IMR-90 (cell line): ENCODE results near the gene AHCTF1. TPM values are rescaled to one million over a fixed set of nuclear protein-coding genes. Genes with fewer than 3 reads are reported as not detected.

ENCODE experiments used
- ATAC-seq: fragments of 200-7000 bp; cut with Tn5 transposase; 2 replicates; pipeline ENCODE4 v1.9.1; 2020; ENCODE audit warnings: low read depth, mild to moderate bottlenecking, moderate library complexity
- BruUV-seq: library from RNA; stranded (reverse); fragments of 400-500 nt; replicated peaks from 2 replicates; lab custom pipeline; 2021; lab: Mats Ljungman, UMichigan
- CTCF ChIA-PET: fragments of 300-600 bp; formaldehyde crosslinking; extraction: SDS; loops from one replicate; lab custom pipeline; 2021; ENCODE audit warnings: antibody characterized with exemption; lab: Yijun Ruan, JAX
- POLR2A ChIA-PET: fragments of 300-600 bp; sonication (Branson Sonifier 250); formaldehyde crosslinking; loops from one replicate; lab custom pipeline; 2022; ENCODE audit warnings: antibody characterized with exemption; ENCODE audit not compliant: unreplicated experiment; lab: Charles Lee
- DNase-seq: peaks from one replicate; pipeline ENCODE4 v3.0.0; 2013
- H2AFZ ChIP-seq: replicated peaks from 2 replicates; pipeline ENCODE3; 2013; ENCODE audit warnings: low read length, mild to moderate bottlenecking; ENCODE audit not compliant: poor library complexity
- H2AK5ac ChIP-seq: 2 replicates; pipeline ENCODE4 v1.6.1; 2013; ENCODE audit warnings: low read depth, low read length, inconsistent platforms
- H2AK9ac ChIP-seq: replicated peaks from 2 replicates; pipeline ENCODE3; 2013; ENCODE audit warnings: mild to moderate bottlenecking, low read depth, low read length, moderate library complexity; ENCODE audit not compliant: poor library complexity
- H2BK120ac ChIP-seq: 2 replicates; pipeline ENCODE4 v1.6.1; 2013; ENCODE audit warnings: low read depth, low read length, inconsistent platforms
- H2BK15ac ChIP-seq: 3 replicates; pipeline ENCODE4 v1.6.1; 2013; ENCODE audit warnings: low read depth, low read length, inconsistent platforms
- H2BK20ac ChIP-seq: 2 replicates; pipeline ENCODE4 v1.6.1; 2013; ENCODE audit warnings: low read depth, mild to moderate bottlenecking, inconsistent platforms, low read length, moderate library complexity
- H2BK5ac ChIP-seq: 2 replicates; pipeline ENCODE4 v1.6.1; 2013; ENCODE audit warnings: mild to moderate bottlenecking, low read depth, low read length, inconsistent platforms; ENCODE audit not compliant: poor library complexity, severe bottlenecking
- H3K14ac ChIP-seq: replicated peaks from 2 replicates; pipeline ENCODE4 v1.6.1; 2013; ENCODE audit warnings: low read depth, low read length, inconsistent platforms
- H3K18ac ChIP-seq: 2 replicates; pipeline ENCODE4 v1.6.1; 2013; ENCODE audit warnings: low read depth, low read length, control low read depth
- H3K23ac ChIP-seq: 2 replicates; pipeline ENCODE4 v1.6.1; 2013; ENCODE audit warnings: low read depth, low read length, inconsistent platforms
- H3K27ac ChIP-seq: 2 replicates; pipeline ENCODE4 v1.5.1; 2013; ENCODE audit warnings: mild to moderate bottlenecking, control low read depth, low read length; ENCODE audit not compliant: insufficient read depth
- H3K27me3 ChIP-seq: 2 replicates; pipeline ENCODE4 v1.6.1; 2013; ENCODE audit warnings: low read length; ENCODE audit not compliant: control insufficient read depth, insufficient read depth
- H3K36me3 ChIP-seq: 2 replicates; pipeline ENCODE4 v1.6.1; 2013; ENCODE audit warnings: low read length, mixed read lengths; ENCODE audit not compliant: control insufficient read depth, insufficient read depth
- H3K4ac ChIP-seq: 2 replicates; pipeline ENCODE4 v1.6.1; 2013; ENCODE audit warnings: low read depth, low read length, inconsistent platforms
- H3K4me1 ChIP-seq: 2 replicates; pipeline ENCODE4 v1.6.1; 2013; ENCODE audit warnings: low read length, mixed read lengths; ENCODE audit not compliant: control insufficient read depth, insufficient read depth
- H3K4me2 ChIP-seq: 2 replicates; pipeline ENCODE4 v1.6.1; 2013; ENCODE audit warnings: low read depth, mild to moderate bottlenecking, control low read depth, low read length, moderate library complexity
- H3K4me3 ChIP-seq: 2 replicates; pipeline ENCODE4 v1.5.1; 2013; ENCODE audit warnings: low read depth, mild to moderate bottlenecking, control low read depth, low read length, moderate library complexity; ENCODE audit not compliant: insufficient read depth
- H3K56ac ChIP-seq: 2 replicates; pipeline ENCODE4 v1.6.1; 2013; ENCODE audit warnings: low read length, inconsistent platforms; ENCODE audit not compliant: insufficient read depth; ENCODE audit errors: extremely low read depth
- H3K79me1 ChIP-seq, 2 experiments: 2 replicates each; pipeline ENCODE4 v1.6.1; 2013; ENCODE audit warnings: low read length in 2 of 2, inconsistent platforms in 1 of 2, low read depth in 1 of 2
- H3K9ac ChIP-seq: 2 replicates; pipeline ENCODE4 v1.6.1; 2013; ENCODE audit warnings: low read depth, low read length, control low read depth
- H3K9me1 ChIP-seq: 2 replicates; pipeline ENCODE4 v1.6.1; 2013; ENCODE audit warnings: low read length, inconsistent platforms; ENCODE audit not compliant: insufficient read depth
- H3K9me3 ChIP-seq: 2 replicates; pipeline ENCODE4 v1.6.1; 2013; ENCODE audit warnings: low read length; ENCODE audit not compliant: control insufficient read depth, insufficient read depth
- H4K20me1 ChIP-seq: 2 replicates; pipeline ENCODE4 v1.6.1; 2013; ENCODE audit warnings: low read length, inconsistent platforms; ENCODE audit not compliant: insufficient read depth
- H4K5ac ChIP-seq: 2 replicates; pipeline ENCODE4 v1.6.1; 2013; ENCODE audit warnings: mild to moderate bottlenecking, low read depth, low read length, control low read depth
- H4K8ac ChIP-seq, 2 experiments: 2 replicates each; pipeline ENCODE4 v1.6.1; 2013; ENCODE audit warnings: low read depth in 2 of 2, low read length in 2 of 2, control low read depth in 1 of 2, inconsistent platforms in 1 of 2
- H4K91ac ChIP-seq: 2 replicates; pipeline ENCODE4 v1.6.1; 2013; ENCODE audit warnings: low read depth, low read length, inconsistent platforms; ENCODE audit not compliant: insufficient read depth
- CEBPB ChIP-seq: IDR thresholded peaks from 2 replicates; pipeline ENCODE4 v1.6.1; 2012; ENCODE audit warnings: low read depth, low read length, improper control_type of control experiment
- POLR2A ChIP-seq: IDR thresholded peaks from 2 replicates; pipeline ENCODE4 v1.6.1; 2012; ENCODE audit warnings: mild to moderate bottlenecking, low read depth, low read length
- WGBS, 2 experiments: methylation state at CpG; one replicate each; pipeline versions ENCODE4 v1.1.5 to v1.1.7; 2013; ENCODE audit warnings: missing lambda C conversion rate in 2 of 2; ENCODE audit not compliant: insufficient read length in 1 of 2; ENCODE audit errors: extremely low coverage in 2 of 2; 5-methylcytosine and 5-hydroxymethylcytosine counted together
- dilution Hi-C: fragments of 300-500 bp; cut with HindIII; formaldehyde crosslinking; loops from one replicate; pipeline ENCODE4 v1.14.3; 2018; ENCODE audit warnings: low sequenced_read_pairs; ENCODE audit not compliant: unreplicated experiment
- in situ Hi-C: fragments of 300-500 bp; cut with MboI; formaldehyde crosslinking; loops from 3 replicates; pipeline ENCODE4 v1.14.3; 2019; ENCODE audit warnings: low sequenced_read_pairs, inconsistent platforms, mixed read lengths
- intact Hi-C: fragments of 100-400 bp; cut with micrococcal nuclease; formaldehyde crosslinking; loops from 2 replicates; pipeline ENCODE4 v1.10.0; 2022
- polyA plus RNA-seq, 3 experiments: library from polyadenylated mRNA; depleted of rRNA; stranded (reverse); fragments of >200 nt; gene quantifications; 2 replicates each; pipeline ENCODE4 v1.2.3, GENCODE V29; 2012; ENCODE audit warnings: low replicate concordance in 1 of 3
- total RNA-seq: library from RNA; depleted of rRNA; stranded (reverse); fragments of >200 nt; gene quantifications from 2 replicates; pipeline ENCODE4 v1.2.3, GENCODE V29; 2012

The AHCTF1 gene
- total and polyA plus RNA-seq, 2 of the 4 experiments (the other 2 are of a cell fraction): 8.9 to 29.0 TPM

- no peak overlapping the region for H2AK9ac ChIP-seq
- no peak overlapping the region for H2AK5ac ChIP-seq
- no peak overlapping the region for H3K14ac ChIP-seq
- H3K4me1 ChIP-seq: no peaks in the 10 kb centered on the region
- H2BK15ac ChIP-seq: no peak overlapping the region
- TF ChIP-seq CEBPB (peak; percentile 44; the same call in 1 of the 2 replicates), POLR2A (no peak)
- H4K5ac ChIP-seq: no peak overlapping the region
- DNase-seq (no peak), ATAC-seq (no peak)
- no peak overlapping the region for H3K27ac ChIP-seq
- H3K9me1 ChIP-seq: no peaks in the 10 kb centered on the region
- H2BK5ac ChIP-seq: no peak overlapping the region
- POLR2A ChIA-PET: no interaction called here
- dilution Hi-C loops (no loop called here), in situ Hi-C loops (no loop called here), intact Hi-C loops (no loop called here)
- H4K91ac ChIP-seq: no peak overlapping the region
- H3K27me3 ChIP-seq: no peaks in the 10 kb centered on the region
- no peak overlapping the region for H3K56ac ChIP-seq
- WGBS, 2 experiments: 83% methylated on average over 2 of the region's 2 CpGs; no CpG with 5 or more reads in 1 of the 2 experiments
- no peak overlapping the region for H3K23ac ChIP-seq
- no TSS peak for BruUV-seq
- no peak overlapping the region for H4K8ac ChIP-seq
- no peak overlapping the region for H2BK20ac ChIP-seq
- no peak overlapping the region for H3K9ac ChIP-seq
- no peak overlapping the region for H3K4ac ChIP-seq
- 0 out of 2 replicates have a peak, but pooled peaks cover 1% of the 10 kb centered on the region for H3K36me3 ChIP-seq
- CTCF ChIA-PET: no interaction called here
- no peak overlapping the region for H3K18ac ChIP-seq
- peaks cover 28% of the 10 kb centered on the region for H3K9me3 ChIP-seq
- no peaks in the 10 kb centered on the region for H4K20me1 ChIP-seq
- H3K4me2 ChIP-seq: no peak overlapping the region
- no peak overlapping the region for H2BK120ac ChIP-seq
- H3K79me1 ChIP-seq: no peaks in the 10 kb centered on the region
- H2AFZ ChIP-seq: no peak overlapping the region
- no peak overlapping the region for H3K4me3 ChIP-seq
These were observed 46.5 kb upstream of the AHCTF1 start for GRCh38 chr1:246978281-246978680.
